Measurements from ENCODE around the gene DIP2C.
"Not testable (repeated sequence)": the region's sequence is repeated elsewhere in the genome, so short reads cannot be mapped to it uniquely, and the experiment has no call there.

DIP2C gene

GRCh38 chr10:609262-609658 lies 80.2 kb downstream of the DIP2C start:
- no peak for DNase-seq

- no peak for DNase-seq
Measured at GRCh38 chr10:608331-609261, 80.9 kb downstream of the DIP2C start.

- no peak for DNase-seq
Measured at GRCh38 chr10:607545-608185, 81.8 kb downstream of the DIP2C start.

GRCh38 chr10:606762-607544 lies 82.5 kb downstream of the DIP2C start:
- DNase-seq, result no peak

GRCh38 chr10:605632-606325 lies 83.7 kb downstream of the DIP2C start:
- no peak for DNase-seq

- DNase-seq, result no peak
Measured at GRCh38 chr10:604716-605631, 84.5 kb downstream of the DIP2C start.

GRCh38 chr10:603745-604144 lies 85.7 kb downstream of the DIP2C start:
- no peak for DNase-seq

- DNase-seq, result no peak
Measured at GRCh38 chr10:602391-603005, 87.0 kb downstream of the DIP2C start.

- DNase-seq, result no peak
Measured at GRCh38 chr10:601660-601963, 87.9 kb downstream of the DIP2C start.

GRCh38 chr10:600876-601659 lies 88.4 kb downstream of the DIP2C start:
- DNase-seq, result no peak

- DNase-seq, result no peak
Measured at GRCh38 chr10:600234-600633, 89.2 kb downstream of the DIP2C start.

GRCh38 chr10:599767-600166 lies 89.7 kb downstream of the DIP2C start:
- DNase-seq, result no peak

- no peak for DNase-seq
Measured at GRCh38 chr10:598415-599170, 90.9 kb downstream of the DIP2C start.

- no peak for DNase-seq
Measured at GRCh38 chr10:597976-598375, 91.5 kb downstream of the DIP2C start.

- DNase-seq, result no peak
Measured at GRCh38 chr10:596725-597345, 92.6 kb downstream of the DIP2C start.

GRCh38 chr10:596131-596530 lies 93.3 kb downstream of the DIP2C start:
- DNase-seq, result not testable (repeated sequence)

- no peak for DNase-seq
Measured at GRCh38 chr10:595473-595872, 94.0 kb downstream of the DIP2C start.

GRCh38 chr10:594584-595270 lies 94.7 kb downstream of the DIP2C start:
- no peak for DNase-seq

Measured in DMS 273 treated with DMSO at 0.1 percent for 48 hours (cell line).